HG02588 (cell line): ENCODE data around the gene MAPKAPK3.

ENCODE experiments used
- ATAC-seq: cut with Tn5 transposase; IDR thresholded peaks from one replicate; pipeline ENCODE4 v1.9.1; 2021; ENCODE audit warnings: mild to moderate bottlenecking, moderate library complexity; ENCODE audit not compliant: unreplicated experiment

The MAPKAPK3 gene

DNA sequence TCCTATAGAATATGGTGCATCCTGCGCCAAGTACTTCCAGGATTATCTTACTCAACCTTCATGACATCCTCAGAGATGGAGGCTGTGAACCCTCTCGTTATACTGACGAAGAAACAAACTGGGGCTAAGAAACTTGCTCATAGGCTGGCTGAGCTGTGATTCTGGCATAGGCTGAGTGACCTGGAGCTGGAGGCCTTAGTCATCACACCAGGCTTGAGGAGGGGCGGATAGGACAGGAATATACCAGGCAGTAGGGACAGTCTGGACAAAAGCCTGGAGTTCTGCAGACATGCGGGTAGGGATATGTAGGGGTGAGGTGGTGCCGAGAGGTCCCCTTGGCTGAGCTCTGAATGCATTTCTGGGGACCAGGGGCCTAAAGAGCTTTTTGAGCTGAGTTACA lies 29.6 kb upstream of the MAPKAPK3 start:
- ATAC-seq: no peak

DNA sequence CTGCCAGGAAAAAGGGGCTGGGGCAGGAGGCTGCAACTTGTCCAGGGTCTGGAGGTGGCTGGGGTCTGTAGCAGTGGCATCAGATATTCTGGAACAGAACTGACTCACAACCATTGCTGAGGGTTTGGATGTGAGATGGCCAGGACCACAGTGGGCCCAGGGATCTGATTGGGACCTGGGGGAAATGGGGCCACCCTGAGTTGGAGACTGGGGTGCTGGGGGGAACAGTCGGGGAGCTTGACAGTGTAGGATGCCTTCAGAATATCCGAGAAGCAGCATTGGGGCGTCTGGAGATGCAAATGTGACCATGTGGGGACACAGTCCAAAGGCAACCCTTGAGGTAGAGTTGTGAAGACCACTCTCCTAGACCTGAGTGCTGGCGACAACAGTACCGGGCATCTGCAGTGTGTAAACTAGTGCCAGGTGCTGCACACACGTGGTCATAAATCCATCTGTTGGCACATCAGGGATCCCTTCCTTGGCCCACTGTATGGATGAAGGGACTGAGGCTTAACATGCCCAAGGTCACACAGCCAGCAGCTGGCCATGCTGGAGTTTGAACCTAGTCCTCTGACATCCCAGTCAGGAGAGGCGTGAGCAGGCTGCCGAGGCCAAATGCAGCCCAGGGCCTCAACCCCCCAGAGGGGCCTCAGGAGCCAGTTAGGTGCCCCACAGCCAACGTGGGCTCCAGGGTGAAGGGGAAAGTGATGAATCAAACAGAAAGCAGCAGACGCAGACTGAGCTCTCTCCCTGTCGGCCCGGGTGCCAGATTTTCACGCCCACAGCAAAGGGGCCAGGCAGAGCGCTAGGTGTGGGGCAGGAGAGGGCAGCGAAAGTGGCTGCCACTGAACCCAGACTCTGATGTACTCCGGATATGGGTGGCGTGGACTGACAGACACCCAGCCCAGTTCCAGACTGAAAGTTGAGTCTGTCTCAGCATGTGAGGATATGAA lies 28.9 kb upstream of the MAPKAPK3 start:
- peak; percentile 43 for ATAC-seq

DNA sequence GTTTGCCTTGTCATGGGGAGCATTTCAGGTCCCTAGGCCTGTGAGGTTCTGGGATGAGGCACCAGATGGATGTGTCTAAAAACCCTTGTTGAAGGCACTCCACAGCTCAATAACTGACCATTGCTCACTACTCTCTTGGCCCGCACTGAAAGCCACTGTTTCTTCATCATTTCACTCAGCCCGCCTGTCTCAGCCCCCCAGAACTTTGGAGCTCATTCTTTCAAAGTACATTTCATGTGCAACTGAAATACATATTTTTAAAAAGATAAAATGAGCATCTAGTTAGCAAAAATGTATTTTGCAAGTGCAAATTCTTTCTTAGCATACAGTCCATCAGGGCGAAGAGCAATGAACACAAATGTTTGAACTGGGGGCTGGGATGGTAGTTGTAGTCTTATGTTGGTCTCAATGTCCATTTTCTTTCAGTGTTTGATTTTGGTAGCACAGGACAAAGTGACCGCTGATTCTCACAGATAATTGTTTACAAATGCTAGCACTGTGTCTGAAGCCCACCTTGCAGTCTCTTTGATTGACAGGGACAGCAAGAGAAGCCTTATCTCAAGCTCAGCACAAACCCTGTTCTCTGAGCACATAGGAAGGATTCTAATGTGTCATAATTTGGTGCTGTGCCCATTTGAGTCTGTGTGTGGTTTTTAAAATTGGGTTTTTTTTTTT lies 28.1 kb upstream of the MAPKAPK3 start:
- no peak for ATAC-seq

DNA sequence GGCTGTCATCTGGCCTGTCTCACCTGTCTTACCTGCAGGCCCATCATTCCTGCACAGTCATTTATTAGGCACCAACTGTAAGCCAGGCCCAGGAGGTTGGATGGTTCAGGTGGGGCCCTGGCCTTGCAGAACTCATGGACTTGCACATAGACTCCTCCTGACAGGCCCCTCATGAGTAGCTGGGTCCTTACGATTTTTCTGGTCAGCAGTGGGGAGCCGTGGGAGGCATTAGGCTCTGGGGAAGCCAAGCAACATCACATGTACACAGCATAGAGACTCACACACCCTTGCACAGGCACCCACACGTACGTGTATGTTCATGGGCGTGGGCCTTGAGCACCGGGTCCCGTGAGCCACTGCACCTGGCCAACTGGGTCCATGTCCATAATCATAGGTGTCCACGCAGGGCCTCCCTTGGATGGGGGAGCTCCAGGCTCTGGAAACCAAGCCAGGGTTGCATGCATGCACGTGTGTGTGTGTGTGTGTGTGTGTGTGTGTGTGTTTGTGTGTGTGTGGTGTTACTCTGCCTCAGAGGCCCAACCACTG lies 25.7 kb upstream of the MAPKAPK3 start:
- no peak for ATAC-seq

DNA sequence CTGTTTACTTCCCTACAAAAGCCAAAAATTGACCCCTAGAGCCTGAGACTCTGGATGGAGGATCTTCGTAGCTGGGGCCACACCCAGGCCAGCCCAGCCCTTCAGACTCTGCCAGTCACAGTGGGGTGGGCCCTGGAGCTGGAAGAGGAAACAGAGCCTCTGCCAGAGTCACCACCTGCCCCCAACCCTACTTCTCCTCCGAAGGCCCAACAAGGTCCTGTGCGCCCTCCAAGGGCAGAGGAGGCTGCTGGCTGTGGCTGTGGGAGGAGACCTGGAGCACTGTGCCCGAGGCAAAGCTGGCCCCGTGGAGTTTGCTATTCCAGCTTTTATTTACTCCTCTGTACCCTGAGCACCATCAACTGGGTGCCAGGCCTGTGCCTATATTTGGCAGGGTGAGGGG lies 24.4 kb upstream of the MAPKAPK3 start:
- no peak for ATAC-seq

DNA sequence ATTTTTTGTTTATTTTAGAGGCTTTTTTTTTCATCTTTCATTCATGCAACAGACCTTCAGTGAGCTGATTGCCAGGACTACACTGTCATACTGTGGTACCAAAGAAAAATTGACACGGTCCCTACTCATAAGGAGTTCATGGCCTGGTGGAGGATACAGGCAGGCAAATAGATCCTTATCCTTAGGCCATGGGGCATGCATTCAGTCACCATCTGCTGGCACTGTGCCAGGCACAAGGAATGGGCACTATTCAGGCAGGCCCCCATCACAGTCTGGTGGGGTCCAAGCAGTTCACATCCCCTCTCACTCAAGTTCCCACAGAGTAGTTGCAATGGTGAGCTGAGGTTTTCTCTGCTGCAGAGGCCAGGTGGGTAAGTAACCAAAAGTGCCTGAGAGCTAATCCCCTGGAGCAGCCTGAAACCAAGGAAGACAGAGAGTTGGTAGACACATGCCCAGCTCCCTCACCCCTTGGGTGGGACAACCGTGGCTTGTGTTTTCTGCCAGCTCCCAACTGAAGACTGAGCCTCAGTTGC lies 22.6 kb upstream of the MAPKAPK3 start:
- ATAC-seq: no peak

DNA sequence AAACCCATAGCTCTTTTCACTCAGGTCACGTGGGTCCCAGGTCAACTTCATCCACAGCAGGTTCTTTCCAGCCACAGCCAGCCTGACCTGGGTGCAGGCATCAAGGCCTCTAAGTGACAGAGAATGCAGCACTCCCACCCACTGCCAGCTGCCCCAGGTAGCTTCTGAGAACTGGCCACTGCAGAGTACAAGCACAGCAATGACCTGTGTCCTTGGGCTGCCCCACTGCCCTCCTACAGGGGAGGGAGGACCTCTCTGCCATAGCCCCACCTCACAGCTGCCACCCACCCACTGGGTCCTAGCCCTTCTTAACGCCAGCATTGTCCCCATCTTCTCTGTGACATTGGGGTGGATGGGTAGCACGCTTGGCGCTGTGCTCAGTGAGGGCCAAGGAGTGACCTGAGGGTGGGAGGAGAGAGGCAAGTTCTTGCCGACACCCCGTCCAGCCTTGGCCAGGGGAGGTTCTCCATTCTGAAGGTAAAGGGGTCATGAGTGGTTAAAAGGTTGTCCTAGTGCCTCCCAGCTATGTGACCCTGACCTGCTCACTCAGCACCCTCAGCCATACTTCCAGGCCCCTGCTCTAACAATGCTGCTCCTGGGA lies 17.7 kb upstream of the MAPKAPK3 start:
- no peak for ATAC-seq

DNA sequence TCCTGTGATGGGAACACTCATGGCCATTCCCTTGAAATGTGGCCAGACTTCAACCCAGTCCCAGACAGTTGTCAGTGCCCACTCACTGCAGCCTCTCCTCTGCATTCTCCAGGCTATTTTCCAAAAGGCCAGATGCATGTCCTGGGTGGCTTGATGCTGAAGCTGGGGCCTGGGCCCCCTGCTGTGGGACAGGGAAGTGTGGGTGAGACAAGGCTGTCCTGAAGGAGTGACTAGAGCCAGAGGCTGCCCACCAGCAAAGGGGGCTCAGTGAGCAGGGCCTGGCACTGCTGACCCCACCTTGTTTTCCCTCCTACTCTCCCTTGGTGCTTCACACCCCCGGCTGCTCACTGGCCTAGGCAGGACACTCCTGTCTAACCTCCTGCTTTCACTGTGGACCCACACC lies 17.2 kb upstream of the MAPKAPK3 start:
- no peak for ATAC-seq

DNA sequence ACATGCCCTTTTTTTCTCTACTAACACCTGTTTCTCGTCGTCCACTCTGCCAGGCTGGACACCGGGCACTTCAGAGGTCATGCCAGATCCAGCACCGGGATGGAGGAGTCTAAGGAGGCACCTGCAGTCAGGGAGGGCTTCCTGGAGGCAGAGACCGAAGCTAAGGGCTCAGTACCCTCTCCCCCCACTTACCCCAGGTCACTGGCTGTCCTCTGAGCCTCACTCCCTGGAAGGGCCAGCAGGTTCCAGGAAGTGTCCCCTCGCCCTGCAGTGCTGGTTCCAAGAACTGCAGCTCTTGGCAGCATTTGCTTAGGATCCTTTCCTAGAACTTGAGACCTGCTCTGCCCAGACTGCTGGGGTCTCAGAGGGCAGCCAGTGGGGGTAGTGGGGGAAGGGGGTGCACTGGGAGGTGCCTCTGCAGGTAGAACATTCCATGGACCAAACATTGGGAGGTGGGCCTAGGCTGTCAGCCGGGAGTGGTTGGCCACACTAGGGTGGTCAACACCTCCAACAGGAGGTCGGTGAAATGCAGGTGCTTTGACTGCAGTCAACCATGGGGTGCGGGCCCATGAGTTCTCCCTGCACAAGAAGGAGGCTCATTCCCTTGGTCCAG lies 16.7 kb upstream of the MAPKAPK3 start:
- no peak for ATAC-seq

DNA sequence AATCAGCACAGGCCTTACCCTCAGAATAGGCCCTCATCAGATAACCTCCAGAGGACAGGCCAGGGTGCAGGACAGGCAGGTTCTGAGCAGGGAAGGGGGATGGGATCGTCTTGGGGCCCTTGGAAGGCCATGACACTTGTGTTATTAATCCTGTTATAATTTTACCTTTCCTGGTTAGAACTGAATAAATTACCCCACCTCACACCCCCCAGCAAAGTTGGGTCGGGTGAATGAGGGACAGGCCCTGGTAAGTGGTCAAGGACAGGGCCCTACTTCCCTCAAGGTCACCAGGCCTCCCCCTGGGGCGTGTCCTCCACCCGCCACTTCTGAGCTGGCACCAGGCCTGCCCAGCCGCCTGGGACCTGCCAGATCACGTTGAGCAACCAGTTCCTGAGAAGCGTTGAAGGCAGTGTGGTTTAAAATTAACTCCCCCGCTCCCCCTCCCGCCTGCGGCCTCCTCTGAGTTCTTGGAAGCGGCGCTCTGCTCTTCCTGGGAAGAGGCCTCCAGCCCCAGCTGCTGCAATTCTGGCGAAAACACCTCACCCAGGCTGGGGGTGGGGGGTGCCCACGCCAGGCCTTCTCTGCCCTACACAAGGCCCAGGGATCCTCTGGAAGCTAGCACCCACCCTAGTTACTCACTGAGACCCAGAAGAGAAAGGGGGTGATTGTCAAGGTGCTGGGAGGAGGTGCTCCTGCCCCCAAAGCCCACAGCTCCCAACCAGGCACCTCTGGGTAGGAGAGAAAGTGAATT lies 15.9 kb upstream of the MAPKAPK3 start:
- ATAC-seq: peak; percentile 72

DNA sequence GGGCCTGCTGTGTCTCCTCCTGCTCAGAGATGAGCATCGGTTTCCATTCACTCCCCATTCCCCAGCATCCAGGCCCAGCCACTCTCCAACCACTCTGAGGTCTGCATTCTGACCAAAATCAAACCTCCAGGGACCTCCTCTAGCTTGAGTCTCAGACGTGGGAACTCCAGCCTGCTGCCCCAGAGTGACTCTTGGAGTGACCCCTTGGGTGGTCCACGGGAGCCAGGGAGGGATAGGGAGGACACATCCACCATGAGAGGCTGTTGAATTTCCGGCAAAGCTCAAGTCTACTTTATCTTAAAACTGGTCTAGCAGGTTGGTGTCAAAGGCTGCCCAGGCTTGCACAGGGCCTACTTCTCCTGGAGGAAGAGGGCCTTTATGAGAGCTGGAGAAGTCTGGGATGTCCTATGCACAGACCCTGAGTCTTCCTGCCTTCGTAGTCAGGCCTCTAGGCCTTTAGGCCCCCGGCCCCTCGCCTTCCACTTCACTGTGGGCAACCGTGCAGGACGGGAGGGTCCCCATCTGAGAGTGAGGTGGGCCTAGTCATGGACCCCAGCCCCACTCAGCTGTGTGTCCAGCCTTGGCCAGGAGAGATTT lies 14.3 kb upstream of the MAPKAPK3 start:
- ATAC-seq: no peak

DNA sequence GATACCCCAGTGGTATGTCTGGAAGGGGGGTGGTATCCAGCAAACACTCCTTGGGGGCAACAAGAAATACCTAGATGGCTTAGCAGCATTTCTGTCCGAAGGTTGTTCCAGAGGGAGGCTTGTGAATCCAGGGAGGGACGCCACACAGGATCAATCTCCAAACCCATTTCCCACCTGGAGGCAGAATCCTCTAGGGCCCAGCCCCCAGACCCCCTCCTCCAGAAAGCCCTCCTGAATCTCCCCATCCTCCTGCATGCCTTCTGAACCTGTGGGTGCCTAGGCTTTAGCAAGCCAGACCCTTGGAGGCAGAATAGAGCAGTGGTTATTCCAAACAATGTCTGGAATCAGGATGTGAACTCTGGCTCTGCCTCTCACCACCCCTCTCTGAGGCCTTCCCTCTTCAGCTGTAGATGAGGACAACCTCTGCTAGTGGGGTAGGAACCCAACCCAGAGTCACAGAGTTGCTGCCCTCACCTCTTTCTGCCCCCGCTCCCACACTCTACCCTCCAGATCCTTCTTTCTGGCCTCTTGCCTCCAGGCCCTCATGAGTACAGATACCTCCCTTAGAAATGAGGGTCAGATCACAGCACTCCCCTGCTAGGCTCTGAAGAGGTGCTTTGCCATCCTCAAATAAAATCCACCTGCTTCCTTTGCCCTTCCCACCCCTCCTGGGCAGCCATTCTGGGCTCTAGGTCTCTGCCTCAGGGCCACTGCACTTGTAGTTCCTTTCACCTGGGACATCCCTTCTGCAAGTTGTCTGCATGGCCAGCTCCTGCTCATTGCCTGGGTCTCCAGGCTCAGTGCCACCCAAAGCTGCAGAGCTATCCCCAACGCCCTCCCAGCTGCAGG lies 13.5 kb upstream of the MAPKAPK3 start:
- ATAC-seq: no peak

DNA sequence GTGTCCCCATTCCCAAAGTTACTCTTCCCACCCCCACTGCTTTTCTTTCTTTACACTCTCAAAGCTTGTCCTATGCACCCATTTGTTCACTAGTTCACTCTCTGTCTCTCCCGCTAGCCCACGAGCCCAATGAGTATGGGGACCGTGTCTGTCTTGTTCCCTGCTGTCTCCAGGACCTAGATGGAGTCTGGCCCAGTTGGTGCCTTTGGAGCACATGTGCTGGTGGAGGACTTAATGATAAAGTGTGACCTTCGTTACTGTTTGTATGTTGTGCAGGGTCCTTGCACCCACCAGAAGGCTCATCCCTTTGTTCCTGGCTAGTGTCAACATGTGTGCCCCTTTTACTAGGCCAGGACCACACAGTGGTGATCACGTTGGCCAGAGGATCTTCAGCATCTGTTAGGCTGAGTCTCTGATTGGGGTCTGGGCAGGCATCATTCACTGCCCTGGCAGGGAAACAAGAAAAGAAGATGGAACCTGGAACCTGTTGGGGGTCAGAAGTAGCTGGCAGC lies 12.8 kb upstream of the MAPKAPK3 start:
- no peak for ATAC-seq

DNA sequence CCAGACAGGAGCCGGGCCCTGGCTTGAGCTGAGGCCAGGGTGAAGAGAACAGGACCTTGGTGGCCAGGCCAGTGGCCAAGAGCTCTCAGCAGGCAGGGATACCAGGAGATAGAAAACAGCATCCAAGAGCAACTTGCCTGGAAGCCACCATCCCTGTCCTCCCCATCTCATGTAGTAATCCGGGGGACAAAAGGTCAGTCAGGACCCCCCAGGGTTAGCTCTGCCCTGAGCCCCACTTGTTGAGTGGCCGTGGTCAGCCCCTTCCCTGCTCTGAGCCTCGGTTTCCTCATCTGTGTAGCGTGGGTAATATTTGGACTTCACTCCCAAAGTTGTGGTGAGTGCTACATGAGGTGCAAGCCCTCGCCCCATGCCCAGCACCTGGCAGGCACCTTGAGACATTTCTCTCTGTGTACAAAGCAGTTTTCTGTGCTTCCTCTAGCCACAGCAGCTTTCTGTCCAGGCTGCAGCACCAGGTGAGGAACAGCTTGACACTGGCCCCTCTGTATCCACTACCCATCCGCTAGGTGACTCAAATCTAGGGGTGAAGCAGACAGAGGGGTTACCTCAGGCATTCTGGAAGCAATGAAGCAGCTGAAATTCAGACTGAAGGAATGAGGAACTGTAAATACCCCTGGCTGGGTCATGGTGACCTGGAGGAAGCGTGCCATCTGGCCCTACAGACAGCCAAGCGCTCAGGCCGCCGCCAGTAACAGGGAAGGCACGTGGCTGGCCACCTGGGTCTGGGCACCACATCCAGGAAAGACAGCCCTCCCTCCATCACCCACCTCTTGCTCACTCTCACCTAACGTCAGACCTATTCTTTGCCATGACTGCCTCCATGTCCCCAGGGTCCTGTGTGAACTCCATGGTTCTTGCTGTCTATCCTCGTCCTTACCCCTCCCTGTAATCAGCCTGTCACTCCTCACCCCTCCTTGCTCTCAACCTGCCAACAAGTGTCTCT lies 12.0 kb upstream of the MAPKAPK3 start:
- ATAC-seq: no peak

DNA sequence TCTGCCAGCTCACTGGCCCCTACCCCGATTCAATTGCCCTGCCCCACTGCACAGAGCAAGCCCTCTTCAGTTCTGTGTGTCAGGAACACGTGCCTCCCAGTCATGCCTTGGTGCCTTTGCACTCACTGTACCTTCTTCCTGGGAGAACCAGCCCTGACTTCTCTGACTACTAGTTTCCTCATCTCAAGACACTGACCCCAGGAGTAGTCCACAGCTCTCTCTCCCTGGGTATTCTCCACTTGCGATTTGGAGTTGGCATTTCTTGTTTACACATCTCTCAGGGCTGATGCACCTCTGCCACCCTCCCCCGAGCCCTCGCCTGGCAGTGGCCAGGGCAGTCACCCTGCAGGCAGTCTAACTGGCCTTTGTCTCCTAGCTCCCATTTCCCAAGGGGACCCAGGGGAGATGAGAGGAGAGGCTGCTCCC lies 11.0 kb upstream of the MAPKAPK3 start:
- ATAC-seq: no peak

DNA sequence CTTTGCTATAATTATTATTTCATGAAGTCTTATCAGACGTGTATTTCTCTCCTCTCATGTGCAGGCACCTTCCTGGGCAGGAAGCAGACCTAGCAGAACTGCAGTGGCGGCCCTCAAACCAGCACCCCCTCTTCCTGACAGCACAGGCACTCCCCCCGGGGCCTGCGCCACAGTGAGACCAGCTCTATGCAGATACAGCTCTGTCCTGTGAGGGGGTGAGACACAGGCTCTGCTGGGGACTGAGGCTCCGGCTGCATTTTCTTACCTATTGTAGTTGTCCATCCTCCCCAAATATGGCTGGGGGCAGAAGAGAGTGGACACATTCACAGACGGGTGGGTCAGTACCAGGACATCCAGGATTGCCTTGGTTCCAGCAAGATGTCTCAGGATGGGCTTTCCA lies 10.4 kb upstream of the MAPKAPK3 start:
- ATAC-seq: no peak

DNA sequence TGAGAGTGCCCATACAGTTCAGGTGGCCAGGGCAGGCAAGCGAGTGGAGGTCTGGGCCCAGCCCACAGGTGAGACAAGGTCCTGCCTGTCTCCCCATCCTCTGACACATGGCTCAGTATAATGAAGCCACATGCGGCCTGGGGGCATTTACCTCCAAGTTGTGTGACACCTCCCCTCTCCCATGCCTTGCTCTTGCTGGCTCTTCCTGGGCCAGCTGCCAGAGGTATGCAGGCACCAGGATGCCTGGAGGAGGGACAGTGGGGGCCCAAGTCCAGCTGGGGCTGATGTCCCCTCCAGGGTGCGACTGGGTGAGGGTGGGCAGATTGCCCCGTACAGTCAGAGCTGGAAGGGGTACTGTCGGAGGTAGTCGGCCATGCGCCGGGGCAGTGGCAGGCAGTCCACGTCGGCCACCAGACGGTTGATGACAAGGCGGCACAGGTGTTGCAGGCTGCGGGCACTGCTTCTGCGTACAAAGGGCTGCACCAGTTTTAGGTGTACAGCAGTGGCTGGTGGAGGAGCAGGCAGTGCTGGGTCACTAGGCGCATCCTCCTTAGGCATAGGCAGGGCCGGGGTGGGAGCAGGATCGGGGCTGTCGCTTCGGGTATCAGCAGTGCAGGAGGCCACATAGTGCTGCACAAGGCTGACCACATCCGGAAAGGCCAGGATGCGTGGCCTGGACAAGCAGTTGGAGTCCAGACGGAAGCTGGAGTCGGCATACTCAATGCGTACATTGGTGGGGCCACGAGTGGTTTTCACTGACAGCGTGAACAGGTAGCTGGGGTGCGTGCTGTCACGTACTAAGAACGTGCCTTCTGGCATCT lies 9.5 kb upstream of the MAPKAPK3 start:
- ATAC-seq: no peak
